ENCODE results near the gene KIFBP. TPM values are rescaled to one million over a fixed set of nuclear protein-coding genes. Genes with fewer than 3 reads are reported as not detected.
"Not testable (repeated sequence)": the region's sequence is repeated elsewhere in the genome, so short reads cannot be mapped to it uniquely, and the experiment has no call there.

KIFBP gene
- total RNA-seq, 1 donor from 2014 or later = 54.9 TPM

DNA sequence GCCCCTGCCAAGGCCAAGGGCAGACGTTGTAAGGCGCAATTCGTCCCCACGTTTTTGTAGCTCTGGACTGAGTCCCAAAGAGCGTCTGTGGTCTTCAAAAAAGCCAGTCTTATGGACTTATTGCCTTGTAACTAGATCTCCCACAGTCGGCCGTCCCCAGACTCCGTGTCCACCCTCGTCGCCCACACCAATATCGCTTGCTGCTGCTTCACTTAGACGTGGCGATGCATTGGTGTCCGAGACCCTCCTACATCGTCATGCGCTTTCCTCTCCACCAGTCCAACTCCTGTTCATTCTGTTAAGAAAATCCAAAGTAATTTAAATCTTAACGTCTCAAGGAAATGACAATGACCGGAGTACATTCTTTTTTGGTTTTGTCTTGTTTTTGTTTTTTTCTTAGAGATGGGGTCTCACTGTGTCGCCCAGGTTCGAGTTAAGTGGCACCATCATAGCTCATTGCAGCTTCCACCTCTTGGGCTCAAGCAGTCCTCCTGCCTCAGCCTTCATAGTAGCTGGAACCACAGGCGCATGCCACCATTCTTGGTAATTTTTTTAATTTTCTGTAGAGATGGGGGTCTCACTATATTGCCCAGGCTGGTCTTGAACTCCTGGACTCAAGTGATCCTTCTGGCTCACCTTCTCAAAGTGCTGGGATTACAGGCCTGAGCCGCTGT is 851 bp downstream of the KIFBP start:
- intact Hi-C loops (cut with DNase I) = no loop called here
- no peak for DNase-seq (ENCODE audit: low spot score)

DNA sequence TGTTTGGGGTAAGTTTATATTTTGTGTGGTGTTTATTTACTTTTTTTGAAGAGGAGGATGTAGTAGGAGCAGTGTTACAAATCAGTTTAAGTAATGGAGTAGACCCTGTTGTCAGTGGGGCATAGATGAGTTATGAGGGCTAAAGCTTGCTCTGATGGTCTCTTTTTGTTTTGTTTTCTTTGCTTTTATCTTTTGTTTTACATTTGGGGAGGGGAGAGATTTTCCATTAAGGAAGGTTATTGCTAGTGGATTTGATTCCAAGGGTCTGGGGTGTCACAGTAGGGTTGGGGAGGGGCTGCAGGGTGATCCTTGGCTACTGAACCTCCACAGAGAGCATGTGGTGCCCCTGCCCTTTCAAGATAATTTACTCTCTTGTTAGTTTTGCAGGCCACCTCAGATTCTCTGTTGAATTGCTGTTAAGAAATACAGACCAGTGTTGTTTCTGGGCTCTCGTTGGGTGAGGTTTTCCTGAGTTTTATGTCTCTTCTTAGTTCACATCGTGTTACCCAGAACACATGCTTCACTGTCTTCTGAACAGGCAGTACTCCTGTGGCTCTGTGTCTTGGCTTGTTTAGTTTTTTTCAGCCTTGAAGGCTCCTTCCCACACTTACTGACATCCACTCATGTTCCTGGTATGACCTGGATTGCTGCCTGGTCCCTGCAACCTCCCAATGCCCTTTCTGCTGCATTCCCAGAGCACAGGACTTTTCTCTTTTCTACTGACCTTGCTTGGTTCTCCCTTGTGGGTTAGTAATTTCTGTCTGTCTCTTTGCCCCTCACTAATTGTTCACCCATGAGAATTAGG is 4.2 kb downstream of the KIFBP start:
- DNase-seq (ENCODE audit: low spot score) = no peak
- intact Hi-C loops (cut with DNase I) = no loop called here

DNA sequence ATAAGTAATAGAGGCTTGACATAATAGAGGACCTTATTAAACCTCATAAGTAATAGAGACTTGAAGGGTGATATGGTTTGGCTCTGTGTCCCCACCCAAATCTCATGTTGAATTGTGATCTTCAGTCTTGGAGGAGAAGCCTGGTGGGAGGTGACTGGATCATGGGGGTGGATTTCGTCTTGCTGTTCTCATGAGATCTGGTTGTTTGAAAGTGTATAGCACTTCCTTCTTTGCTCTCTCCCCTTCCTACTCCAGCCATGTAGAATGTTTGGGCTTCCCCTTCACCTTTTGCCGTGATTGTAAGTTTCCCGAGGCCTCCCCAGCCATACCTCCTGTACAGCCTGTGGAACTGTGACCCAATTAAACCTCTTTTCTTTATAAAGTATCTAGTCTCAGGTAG is 8.6 kb downstream of the KIFBP start:
- DNase-seq (ENCODE audit: low spot score) = no peak
- intact Hi-C loops (cut with DNase I) = no loop called here

- no peak for DNase-seq (ENCODE audit: low spot score)
Observed at GRCh38 chr10:69004821-69005220, 16.2 kb downstream of the KIFBP start.

GRCh38 chr10:69005704-69006485 is 17.3 kb downstream of the KIFBP start:
- intact Hi-C loops (cut with DNase I) = loop anchor here (10.0 kb wide), 1 partner anchor 179 kb away; the partner anchor contains the start of gene SUPV3L1
- DNase-seq (ENCODE audit: low spot score) = no peak

More at GRCh38 chr10:69004821-69005220, 16.2 kb downstream of the KIFBP start:
- intact Hi-C loops (cut with DNase I) = loop anchor here (10.0 kb wide), 1 partner anchor 180 kb away; the partner anchor contains the start of gene SUPV3L1

GRCh38 chr10:69007260-69007659 is 18.7 kb downstream of the KIFBP start:
- intact Hi-C loops (cut with DNase I) = loop anchor here (10.0 kb wide), 1 partner anchor 178 kb away; the partner anchor contains the start of gene SUPV3L1
- no peak for DNase-seq (ENCODE audit: low spot score)

DNA sequence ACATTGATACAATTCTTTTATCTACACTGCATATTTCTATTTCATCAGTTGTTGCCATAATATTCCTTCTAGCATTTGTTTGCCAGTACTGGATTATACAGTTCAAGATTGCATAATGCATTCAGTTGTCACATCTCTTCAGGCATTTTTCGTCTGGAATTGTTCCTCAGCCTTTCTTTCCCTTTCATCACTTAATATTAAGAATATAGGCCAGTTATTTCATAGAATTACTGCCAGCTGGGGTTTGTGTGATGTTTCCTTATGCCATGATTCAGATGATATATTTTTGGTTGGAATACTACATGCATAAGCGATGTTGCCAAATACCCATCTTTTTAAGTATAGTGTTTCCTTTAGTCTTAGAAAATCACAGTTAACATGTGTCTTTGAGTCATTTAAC is 20.8 kb downstream of the KIFBP start:
- intact Hi-C loops (cut with DNase I) = loop anchor here (10.0 kb wide), 1 partner anchor 175 kb away; the partner anchor contains the start of gene SUPV3L1
- no peak for DNase-seq (ENCODE audit: low spot score)

DNA sequence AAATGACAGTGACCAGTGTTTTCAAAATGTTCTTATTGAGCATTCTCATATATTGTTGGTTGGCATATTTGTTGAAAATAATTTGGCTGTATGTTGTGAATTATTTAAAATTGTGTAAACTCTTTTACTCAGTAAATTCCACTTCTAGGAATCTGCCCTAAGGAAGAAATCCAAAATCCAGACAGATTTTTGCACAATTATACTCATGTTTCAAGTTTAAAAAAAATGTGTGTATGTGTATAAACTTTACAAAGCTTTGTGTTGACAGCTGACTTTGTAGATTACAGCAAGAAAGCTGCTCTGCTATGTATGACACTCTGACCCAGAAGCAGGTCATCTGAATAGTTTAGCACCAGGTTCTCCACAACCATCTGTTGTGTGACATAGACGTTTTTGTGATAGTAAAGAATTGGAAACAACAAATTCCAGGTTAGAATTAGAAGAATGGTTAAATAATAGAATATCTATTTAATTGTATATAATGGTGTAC is 21.6 kb downstream of the KIFBP start:
- DNase-seq (ENCODE audit: low spot score) = no peak

DNA sequence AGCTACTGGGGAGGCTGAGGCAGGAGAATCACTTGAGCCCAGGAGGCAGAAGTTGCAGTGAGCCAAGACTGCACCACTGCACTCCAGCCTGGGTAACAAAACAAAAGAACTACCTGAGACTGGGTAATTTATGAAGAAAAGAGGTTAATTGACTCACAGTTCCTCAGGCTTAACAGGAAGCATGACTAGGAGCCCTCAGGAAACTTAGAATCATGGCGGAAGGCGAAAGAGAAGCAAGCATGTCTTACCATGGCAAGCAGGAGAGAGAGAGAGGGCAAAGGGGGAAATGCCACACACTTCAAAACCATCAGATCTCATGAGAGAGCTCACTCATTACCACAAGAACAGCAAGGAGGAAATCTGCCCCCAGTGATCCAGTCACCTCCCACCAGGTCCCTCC is 24.2 kb downstream of the KIFBP start:
- DNase-seq (ENCODE audit: low spot score); intact Hi-C loops (cut with DNase I): not testable (repeated sequence)

More for the DNA sequence above, 21.6 kb downstream of the KIFBP start:
- intact Hi-C loops (cut with DNase I) = no loop called here

- DNase-seq (ENCODE audit: low spot score) = no peak
- intact Hi-C loops (cut with DNase I) = no loop called here
Observed at GRCh38 chr10:69014171-69014570, 25.6 kb downstream of the KIFBP start.

DNA sequence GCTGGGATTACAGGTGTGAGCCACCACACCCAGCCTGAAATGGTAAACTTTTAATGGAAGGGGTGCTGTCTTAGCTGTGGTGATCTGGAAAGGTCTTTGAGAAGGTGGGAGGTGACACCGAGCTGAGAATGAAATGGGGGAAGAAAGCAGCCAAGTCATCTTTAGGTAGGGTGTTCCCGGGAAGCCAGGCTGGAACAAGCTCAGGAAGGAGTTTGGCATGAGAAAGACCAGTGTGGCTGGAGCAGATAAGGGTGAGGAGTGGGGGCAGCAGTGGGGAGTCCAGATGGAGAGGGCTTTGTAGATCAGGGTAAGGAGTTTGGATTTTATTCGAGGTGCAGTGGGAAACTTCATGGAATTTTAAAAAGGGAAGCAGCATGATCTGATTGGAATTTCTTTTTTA is 30.0 kb downstream of the KIFBP start:
- DNase-seq (ENCODE audit: low spot score) = no peak
- intact Hi-C loops (cut with DNase I) = no loop called here

- DNase-seq (ENCODE audit: low spot score) = no peak
- intact Hi-C loops (cut with DNase I) = no loop called here
Observed at GRCh38 chr10:69022611-69023010, 34.0 kb downstream of the KIFBP start.

DNA sequence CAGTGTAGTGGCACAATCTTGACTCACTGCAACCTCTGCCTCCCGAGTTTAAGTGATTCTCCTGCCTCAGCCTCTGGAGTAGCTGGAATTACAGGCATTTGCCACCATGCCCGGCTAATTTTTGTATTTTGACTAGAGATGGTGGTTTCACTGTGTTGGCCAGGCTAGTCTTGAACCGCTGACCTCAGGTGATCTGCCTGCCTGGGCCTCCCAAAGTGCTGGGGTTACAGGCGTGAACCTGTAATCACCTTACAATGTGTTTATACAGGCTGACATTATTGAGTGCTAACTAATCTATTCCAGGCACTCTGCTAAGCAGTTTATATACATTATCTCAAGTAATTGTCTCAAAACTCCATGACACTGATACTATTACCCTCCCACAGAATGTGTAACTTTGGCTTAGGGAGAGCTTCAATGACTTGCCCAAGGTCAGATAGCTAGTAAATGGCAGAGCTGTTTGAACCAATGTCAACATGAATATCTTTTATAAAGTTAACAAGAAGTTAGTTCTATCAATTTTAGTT is 36.8 kb downstream of the KIFBP start:
- intact Hi-C loops (cut with DNase I) = no loop called here
- no peak for DNase-seq (ENCODE audit: low spot score)

- no peak for DNase-seq (ENCODE audit: low spot score)
- intact Hi-C loops (cut with DNase I) = no loop called here
Observed at GRCh38 chr10:69033256-69033655, 44.7 kb downstream of the KIFBP start.

GRCh38 chr10:69037489-69037888 is 48.9 kb downstream of the KIFBP start:
- no peak for DNase-seq (ENCODE audit: low spot score)
- intact Hi-C loops (cut with DNase I) = no loop called here

- DNase-seq (ENCODE audit: low spot score); intact Hi-C loops (cut with DNase I): not testable (repeated sequence)
Observed at GRCh38 chr10:69040904-69041303, 52.3 kb downstream of the KIFBP start.

DNA sequence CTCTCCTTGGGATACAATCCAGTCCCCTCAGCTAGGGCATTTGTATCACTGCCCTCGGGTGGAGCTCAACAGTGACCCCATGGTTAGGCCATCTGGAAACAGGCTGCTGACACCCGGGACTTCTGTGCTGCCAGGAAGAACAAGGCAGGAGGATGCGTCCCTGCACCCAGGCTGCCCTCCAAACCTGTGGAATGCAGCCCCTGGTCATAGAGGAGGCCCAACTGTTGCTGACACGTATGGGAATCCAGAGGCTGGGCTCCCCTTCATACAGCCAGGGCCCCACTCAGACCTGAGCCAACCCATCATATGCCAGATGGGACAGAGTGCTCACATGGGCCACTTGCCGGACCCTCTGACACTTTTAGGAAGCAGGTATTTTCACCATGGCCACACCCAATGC is 53.8 kb downstream of the KIFBP start:
- DNase-seq (ENCODE audit: low spot score) = no peak
- intact Hi-C loops (cut with DNase I) = no loop called here

GRCh38 chr10:69042838-69043237 is 54.2 kb downstream of the KIFBP start:
- intact Hi-C loops (cut with DNase I) = no loop called here
- DNase-seq (ENCODE audit: low spot score) = no peak

- DNase-seq (ENCODE audit: low spot score) = no peak
Observed at GRCh38 chr10:69043931-69044531, 55.4 kb downstream of the KIFBP start.

More at GRCh38 chr10:69043931-69044531, 55.4 kb downstream of the KIFBP start:
- intact Hi-C loops (cut with DNase I) = no loop called here
